Measurements from ENCODE around the gene CECR2.

- TF ChIP-seq ZNF384 (IDR thresholded peaks at IDR 0.05), result no peak
- no peak for TF ChIP-seq SP1 (IDR thresholded peaks at IDR 0.05)
- no peak for TF ChIP-seq L3MBTL2 (conservative IDR thresholded peaks at IDR 0.05)
- no peak for TF ChIP-seq NFRKB (IDR thresholded peaks at IDR 0.05)
- TF ChIP-seq FOXM1 (IDR thresholded peaks at IDR 0.05; ENCODE audit: borderline replicate concordance), result no peak
Observed at GRCh38 chr22:17596226-17596625, 227.0 kb downstream of the CECR2 start.
